Fibroblast of skin of scalp (primary cell): Measurements from ENCODE around the gene WDR87.
"Not testable (repeated sequence)": the region's sequence is repeated elsewhere in the genome, so short reads cannot be mapped to it uniquely, and the experiment has no call there.

Experiments
- DNase-seq: peaks from one replicate; pipeline ENCODE4 v3.0.0-alpha.2; 2013

Gene WDR87

DNA sequence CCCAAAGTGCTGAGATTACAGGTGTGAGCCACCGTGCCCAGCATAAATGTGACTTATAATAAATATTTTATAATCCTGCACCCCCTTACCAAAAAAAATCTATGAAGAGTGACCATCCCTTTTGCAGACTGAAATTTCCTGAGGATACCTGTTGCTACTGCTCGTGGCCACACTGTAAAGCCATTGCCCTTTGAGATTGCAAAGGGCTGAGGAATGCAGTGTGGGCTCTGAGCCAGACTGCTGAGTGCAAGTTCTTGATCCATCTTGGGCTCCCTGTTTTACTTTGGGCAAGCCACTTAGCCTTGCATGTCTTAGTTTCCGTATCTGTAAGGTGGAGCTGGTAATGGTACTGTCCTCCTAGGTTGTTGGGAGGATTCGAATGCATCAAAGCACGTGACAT is 24.0 kb upstream of the WDR87 start:
- DNase-seq = peak; percentile 19

DNA sequence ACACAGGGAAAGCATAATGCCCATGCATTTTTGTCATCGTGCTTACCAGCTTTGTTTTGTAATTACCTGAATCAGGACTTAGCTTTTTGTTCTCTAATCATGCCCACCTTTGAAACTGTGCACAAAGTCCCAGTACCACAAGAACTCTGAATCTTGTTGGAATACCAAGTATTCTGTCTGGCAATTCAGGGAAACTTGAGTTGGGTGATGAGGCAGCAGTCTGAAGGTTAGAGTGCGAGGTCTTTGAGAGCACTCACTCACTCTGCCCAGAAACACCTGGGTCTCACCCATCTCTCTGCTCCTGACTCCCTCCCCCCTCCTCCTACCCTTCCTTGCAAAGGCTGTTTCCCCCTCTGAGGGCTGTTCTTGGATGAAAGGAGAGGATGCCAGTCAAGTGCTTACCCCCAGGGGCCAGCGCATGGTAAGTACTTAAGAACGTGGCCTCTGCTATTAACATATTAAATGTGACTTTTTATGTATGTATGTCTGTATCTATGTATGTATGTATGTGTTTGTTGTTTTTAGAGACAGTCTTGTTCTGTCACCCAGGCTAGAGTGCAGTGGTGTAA is 23.0 kb upstream of the WDR87 start:
- DNase-seq = no peak

DNA sequence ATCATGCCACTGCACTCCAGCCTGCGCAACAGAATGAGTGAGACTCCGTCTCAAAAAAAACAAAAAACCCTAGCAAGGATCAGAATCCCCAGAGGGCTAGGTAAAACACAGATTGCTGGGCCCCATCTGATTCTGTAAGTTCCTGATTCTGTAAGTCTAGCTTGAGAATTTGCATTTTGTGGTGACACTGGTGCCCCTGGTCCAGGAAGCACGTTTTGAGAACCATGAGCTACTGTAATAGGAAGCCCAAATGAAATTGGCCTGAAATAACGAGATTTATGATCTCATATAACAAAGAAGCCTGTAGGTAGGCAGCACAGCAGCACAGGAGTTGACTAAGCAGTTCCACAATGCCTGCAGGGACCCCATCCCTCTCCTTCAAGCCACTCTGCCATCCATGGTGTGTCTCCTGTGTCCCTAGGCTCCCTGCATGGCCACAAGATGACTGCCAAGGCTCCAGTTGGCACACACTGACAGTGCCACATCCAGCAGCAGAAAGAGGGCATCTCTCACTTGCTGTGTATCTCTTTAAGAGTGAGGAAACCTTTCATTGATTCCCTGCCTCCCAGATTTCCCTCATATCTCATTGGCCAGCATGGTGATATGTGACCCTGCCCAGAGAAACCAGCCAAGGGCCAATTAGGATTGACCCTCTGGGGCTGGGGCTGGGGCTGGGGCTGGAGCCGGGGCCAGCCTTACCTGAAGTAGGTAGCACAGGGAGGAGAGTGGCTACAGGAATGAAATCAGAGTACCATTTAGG is 22.3 kb upstream of the WDR87 start:
- no peak for DNase-seq

DNA sequence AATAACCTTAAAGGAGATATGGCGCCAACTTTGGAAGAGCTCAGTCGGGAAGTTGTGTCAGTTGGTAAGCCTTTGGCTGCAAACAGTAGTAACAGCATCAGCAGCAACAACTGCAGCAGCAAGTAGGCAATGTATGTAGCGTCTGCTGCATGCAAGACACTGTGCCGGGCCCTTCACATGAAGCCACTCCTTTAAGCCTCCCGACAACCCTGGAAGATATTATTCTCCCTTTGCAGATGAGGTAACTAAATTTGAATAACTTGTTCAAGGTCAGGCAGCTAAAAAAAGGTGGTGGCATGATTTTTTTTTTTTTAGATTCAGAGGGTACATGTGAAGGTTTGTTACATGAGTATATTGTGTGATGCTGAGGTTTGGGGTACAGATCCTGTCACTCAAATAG is 20.3 kb upstream of the WDR87 start:
- no peak for DNase-seq

DNA sequence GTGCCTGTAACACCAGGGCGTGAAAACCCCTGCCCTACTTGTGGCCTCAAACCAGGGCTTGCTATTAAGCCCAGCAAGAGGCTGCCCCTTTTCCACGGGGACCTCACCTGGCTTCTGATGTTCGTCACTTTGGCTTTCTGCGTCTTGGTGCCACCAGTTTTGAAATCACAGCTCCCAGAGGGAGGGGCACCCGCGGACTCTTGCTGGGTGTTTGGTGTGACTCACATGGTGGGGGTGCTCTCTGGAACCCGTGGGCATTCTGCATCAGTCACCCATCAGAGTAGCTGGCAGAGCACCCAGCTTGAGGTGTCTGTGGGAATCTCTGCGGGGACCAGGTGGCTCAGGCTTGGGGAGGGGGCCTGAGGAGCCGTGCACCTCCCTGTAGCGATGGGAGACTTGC is 19.9 kb upstream of the WDR87 start:
- DNase-seq = no peak

DNA sequence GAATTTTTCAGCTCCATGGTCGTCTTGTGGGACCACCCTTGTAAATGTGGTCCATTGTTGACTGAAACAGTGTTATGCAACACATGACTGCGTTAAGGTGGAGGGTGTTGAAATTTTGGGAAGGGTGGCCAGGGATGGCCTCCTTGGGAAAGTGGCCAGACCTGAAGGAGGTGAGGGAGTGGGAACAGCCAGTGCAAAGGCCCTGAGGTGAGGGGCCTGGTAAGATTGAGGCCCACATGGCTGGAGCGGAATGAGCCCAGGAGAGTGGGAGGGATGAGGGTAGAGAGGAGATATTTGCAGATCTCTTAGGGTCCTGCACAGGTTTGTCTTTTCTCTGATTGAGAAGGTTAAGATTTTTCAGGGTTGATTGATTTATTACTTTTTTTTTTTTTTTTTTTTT is 18.8 kb upstream of the WDR87 start:
- no peak for DNase-seq

DNA sequence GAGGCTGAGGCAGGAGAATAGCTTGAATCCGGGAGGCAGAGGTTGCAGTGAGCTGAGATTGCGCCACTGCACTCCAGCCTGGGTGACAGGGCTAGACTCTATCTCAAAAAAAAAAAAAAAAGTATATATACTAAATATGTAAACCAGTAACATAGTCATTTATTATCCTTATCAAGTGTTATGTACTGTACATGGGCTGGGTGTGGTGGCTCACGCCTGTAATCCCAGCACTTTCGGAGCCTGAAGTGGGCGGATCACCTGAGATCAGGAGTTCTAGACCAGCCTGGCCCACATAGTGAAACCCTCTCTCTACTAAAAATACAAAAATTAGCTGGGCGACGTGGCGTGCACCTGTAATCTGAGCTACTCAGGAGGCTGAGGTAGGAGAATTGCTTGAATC is 18.2 kb upstream of the WDR87 start:
- not testable (repeated sequence) for DNase-seq

DNA sequence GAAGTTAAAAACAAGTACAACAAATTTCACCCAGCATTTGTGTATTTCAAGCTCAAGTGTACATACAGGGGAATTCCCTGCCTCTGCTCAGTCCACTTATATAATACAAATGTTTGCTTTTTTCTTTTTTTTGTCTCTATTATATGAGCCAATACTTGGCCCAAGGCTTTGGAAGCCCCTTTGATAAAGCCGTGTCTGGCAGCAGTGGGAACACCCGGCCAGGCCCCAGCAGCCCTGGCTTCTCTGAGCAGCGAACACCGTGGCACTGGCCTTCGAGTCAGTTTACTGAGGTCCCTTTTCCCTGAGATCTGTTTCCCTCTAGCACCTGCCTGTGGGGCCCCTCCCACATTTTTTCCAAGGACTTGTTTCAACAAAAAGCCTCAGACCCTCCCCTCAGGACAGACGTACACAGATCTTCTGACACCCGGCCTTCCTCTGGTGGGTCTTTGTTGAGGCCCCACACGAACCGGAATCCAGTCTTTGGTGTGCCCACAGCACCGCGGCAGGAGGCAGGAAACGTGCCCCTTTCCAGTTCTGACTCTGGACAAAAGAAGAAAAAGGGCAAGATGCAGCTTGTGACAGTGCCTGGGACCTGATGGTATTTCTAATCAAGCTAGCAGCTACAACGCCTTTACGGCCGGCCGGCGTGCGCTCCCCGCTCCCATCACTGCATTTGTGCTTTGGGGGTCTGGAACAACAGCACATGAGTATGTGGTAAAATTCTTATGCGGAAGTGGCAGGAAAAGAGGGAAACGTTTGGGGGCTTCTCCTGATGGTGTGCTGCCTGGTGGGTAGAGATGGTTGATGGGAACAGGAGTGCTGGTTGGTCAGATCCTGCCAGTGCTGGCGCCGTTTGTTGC is 14.4 kb upstream of the WDR87 start:
- no peak for DNase-seq

DNA sequence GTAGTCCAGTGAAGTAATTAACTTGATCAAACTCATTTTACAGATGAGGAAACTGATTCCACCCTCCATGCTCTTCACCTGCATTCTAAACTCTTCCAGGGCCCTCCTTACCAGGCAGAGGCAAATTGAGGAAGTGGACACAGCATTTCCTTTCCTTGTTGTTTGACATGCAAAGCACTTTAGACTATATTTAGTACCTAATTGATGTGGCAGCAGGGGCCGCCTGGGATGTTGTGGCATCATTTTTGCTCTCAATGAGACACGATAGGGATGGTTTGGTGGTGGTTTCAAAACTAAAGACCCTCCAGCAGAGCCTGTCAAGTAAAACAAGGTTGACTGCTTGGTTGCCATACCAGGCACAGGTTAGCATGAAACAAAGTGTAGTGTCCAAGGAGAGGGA is 8.5 kb upstream of the WDR87 start:
- no peak for DNase-seq

DNA sequence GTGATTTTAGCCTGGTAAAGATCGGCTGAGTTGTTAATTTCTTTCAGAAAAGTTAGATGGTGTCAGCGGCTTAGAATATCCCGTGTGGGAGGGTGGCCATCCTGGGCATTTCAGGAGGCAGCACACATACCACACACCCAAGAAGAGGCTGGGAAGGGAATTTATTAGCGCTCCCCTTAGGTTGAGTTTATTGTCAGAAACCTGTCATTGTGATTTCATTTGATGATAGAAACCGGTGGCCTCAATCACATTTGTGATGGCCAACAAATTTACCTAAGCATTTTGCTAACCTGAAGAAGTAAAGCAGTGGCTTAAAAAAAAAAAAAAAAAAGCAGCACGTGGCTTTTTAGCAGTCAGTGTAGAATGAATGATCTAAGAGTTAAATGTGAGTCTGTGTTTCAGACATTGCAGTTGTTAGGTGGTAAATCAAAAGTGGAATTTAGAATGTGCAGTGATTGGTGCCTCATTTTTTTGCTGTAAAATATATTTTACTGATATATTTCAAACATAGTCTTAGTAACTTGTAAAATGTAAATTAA is 3.3 kb upstream of the WDR87 start:
- no peak for DNase-seq

DNA sequence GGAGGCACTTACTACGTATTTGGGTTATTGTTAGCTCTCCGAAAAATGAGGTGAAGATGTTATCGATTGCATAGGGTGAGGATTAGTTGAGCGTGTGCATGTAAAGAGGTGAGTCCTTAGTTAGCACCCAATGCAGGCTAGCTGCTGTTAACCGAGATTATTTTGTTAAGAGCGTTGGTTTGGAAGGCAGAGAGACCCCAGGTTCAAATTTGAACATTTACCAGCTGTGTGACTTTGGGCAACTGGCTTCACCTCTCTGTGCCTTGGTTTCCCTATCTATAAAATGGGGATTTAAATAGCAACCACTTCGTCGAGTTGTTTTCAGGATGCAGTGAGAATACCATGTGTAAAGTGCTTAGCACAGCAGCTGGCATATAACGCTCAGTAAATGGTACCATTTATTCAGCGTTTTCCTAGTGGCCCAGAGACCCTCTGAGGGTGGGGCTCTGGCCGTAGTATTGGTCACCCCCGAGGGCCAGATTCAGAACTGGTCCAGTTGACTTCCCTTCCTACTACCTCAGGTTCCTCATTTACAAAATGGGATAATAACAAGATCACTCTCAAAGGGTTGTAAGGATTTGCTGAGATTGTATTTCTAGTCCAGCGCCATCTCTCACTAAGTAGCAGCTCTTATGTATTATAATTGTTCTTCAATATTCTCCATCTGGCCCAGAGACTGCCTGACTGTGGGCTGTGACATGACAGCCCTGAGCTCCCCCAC is 1.5 kb upstream of the WDR87 start:
- DNase-seq = no peak

DNA sequence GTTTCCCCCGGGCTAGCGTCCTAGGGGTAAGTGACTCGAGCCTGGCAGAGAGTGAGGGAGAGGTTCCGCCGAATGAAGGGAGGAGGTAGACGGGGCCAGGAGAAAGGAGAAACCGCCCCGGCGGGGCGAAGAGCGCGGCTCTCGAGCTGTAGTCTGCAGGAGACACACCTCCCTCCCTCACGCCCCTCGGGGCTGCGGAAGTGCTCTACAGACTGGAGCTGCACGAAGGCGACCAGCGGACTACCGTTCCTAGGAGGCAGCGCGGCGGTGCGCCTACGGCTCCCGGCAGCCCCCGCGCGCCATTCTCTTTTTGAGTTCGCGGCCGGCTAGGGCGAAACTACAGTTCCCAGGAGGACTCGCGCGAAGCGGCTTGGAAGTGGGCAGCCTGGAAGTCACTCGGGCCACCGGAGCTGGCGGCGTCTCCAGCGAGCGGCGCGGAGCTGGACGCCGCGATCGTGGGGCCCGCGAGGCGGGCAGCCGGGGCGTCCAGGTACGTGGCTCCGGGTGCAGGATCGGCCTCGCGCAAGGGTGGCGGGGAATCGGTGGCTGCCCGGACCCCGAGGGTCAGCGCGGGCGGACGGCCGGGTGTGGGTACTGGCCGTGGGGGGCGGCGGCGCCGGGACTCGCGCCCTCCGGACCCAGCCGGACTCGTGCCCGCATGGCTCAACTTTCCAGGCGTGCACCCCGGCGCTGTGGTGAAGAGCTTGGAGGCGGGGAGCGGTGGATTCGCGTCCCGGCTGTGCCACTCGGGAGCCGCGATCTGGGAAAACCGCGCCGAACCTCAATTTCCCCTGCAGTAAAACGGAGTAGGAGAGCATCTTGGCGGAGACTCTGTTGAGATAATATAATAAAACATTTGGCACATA is 708 bp upstream of the WDR87 start, which contains the start of gene SIPA1L3:
Gene SIPA1L3 (plus strand): TSS at position 340 of the 866 bp plus-strand sequence. CDS start 174,358 bp downstream, outside the sequence.
- DNase-seq = peak; percentile 96

DNA sequence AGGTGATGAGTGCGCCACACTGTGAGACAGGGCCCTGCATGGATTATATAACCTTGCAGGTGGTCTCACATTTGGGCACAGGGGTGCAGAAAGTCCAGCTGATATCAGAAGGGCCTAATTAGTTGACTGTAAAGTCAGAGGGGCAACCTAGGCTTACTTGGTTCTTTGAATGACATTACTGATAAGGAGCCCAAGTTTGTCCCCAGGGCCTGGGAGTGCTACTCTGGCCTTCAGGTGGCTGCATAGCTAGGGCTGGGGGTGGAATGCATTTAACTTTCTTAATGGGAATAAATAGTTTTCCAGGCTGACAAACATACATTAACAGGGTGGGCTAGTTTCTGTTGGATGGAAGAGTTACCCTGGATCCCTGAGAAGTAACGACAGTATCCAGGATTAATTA is 3.3 kb downstream of the WDR87 start:
- no peak for DNase-seq

DNA sequence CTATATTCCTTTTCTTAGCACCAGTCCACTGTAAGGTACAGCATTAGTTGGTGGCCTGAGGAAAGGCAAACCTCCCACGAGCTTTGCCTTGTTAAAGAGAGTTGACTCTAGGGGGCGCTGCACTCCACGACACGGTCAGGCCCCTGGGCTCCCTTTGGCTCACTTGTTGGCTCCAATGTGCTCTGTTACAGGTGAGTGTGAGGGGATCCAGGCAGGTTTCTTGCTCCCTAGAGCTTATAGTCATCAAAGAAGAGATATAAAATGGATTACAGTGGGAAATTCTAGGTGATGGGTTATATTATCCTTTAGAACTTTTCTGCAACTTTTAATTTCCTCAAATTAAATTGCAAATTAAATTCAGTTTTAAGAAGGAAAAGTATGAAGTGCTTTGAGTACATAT is 3.7 kb downstream of the WDR87 start:
- DNase-seq = peak; percentile 68

DNA sequence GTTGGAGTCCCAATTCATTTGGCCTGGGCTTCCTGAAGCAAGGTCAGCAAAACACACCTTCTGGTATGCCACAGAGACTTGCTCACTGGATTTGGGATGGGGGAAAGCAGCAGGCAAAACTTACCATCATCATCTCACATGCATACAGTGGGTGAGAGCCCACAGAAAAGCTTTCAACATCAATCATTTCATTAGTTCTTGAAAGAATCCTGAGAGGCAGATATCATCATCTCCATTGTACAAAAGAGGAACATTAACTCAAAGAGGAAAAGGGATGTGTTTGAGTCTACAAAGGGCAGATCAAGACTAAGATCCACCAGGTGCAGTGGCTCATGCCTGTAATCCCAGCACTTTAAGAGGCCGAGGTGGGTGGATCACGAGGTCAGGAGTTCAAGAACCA is 6.4 kb downstream of the WDR87 start:
- no peak for DNase-seq

DNA sequence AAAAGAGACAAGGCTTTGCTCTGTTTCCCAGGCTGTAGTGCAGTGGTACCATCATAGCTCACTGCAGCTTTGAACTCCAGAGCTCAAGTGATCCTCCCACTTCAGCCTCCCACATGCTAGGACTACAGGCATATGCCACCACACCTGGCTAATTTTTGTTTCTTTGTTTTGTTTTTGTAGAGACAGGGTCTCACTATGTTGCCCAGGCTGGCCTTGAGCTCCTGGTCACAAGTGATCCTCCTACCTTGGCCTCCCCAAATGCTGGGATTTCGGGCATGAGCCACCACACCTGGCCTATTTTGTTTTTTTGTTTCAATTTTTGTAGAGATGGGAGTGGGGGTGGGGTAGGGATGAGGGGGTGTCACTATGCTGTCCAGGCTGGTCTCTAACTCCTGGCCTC is 6.9 kb downstream of the WDR87 start:
- no peak for DNase-seq

DNA sequence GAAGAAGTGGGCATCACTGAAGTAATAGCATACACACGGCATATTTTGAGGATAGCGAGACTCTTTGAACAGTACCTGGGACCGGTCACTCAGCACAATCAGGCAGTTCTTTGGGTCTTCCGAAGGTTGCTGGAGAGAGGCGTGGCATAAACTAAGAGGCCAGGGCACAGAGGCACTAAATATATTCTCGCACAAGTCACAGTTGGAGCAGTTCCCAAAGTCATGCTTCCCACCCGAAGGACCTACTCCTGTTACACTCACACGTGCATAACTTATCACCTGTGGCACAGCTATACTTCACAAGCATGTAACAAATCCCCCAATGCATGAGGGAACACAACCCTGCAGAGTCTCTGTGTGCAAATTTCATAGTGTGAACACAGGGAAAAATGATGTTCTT is 10.2 kb downstream of the WDR87 start:
- no peak for DNase-seq

DNA sequence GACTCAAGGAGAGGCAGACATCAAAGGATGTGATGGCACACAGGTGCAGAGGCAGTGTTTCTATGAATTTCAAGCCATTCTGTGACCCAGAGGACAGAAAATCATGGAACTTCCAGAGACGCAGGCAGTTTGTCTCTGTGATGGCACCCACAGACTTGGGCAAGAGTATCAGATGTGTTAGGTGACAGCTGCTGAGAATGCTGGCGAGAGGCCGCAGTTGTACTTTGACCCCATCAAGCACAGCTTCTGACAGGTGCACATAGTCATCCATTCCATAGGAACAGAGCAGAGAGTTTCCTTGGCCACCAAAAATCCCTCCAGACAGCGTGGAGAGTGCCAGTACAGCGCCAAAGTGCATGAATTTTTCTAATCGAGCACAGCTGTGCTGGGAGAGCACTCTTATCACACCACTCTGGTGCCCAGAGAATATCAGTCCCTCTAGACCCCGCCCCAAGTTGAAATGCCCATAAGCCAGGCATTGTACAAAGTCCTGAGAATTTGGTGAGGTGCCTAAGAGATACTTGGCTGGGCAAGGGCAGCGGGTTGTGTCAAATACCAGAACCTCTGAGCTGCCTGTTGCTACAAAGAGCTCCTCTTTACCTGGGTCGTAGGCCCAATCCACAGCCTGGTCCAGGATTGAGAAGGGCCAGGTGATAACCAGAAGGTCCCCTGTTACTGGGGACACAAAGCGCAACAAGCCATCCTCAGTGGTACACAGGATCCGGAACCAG is 12.4 kb downstream of the WDR87 start:
- no peak for DNase-seq

DNA sequence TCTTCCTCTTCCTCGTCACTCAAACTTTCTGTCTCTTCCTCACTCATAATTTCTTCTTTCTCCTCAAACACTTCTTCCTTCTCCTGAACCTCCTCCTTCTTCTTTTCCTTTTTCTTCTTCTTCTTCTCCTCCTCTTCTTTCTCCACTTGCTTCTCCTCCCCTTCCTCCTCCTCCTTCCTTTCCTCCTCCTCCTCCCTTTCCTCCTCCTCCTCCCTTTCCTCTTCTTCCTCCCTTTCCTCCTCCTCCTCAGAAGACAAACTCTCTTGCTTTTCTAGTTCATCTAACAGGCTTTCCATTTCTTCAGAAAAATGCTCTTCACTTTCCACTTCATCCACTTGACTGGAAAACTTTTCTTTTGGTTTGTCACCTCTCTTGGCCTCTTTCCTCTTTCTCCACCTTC is 19.8 kb downstream of the WDR87 start:
- no peak for DNase-seq

DNA sequence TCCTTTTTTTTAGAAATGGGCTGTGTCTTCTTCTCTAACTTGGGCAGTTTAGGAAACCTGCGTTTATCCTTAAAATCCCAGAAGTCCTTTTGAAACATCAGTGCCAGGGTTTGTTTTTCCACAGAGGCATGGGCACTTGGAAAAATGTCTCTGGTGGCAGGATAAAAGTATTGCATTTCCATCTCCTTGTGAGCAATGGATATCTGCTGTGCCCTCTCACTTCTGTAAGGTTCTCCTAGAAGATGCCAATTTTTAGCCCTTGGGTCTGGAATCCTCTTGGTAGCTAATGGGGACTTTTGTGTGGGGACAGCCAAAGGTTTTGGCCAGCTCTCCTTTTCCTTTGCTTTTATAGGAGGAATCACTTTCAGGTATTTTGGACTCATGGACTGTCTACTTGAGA is 21.0 kb downstream of the WDR87 start:
- no peak for DNase-seq

DNA sequence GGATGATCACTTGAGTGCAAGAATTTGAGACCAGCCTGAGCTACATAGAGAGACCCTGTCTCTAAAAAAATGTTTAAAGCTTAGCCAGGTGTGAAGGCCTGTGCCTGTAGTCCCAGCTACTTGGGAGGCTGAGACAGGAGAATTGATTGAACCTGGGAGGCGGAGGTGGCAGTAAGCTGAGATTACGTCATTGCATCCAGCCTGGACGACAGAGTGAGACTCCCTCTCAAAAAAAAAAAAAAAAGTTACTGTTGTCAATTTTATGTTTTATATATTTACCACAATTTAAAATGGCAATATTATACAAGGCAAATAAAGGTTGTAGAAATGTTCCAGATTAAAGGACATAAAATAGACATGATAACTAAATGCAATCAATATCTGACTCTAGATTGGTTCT is 29.2 kb downstream of the WDR87 start:
- DNase-seq = no peak
